NCI-H2227 (cell line): Measurements from ENCODE around the gene HSDL1.
"Not testable (repeated sequence)": the region's sequence is repeated elsewhere in the genome, so short reads cannot be mapped to it uniquely, and the experiment has no call there.

Experiments
- DNase-seq: peaks from one replicate; lab custom pipeline; 2025; ENCODE audit not compliant: unreplicated experiment; lab: John Stamatoyannopoulos, UW

The HSDL1 gene

DNA sequence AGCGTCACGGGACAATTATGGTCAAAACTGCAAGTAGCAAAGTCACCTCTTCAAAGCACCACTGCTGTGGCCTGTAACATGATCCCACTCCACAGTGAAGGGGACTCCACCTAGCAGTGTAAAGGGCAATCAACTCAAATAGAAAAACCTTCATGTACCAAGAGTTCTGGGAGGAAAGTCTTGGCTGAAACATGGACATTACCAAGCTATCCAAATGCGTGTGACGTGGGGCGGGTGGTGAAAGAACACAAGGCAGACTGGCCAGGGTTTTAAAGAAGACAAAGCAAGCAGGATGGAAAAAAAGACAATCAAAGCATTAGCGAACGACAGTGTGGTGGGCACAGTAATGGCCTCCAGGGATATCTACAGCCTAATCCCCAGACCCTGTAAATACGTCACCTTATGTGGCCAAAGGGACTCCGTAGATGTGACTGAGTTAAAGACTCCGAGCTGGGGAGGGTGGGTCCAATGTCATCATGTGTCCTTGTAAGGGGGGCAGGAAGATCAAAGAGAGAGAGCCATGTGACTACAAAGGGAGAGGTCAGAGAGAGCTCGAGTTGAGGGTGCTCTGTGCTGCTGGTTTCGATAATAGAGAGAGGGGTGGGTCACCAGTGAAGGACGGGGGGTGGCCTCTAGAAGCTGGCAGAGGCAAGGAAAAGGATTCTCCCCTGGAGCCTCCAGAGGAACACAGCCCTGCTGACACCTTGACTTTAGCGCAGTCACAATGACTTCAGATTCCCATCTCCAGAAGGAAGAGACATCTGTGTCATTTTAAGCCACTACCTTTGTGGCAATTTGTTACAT lies 6.0 kb downstream of the HSDL1 start:
- DNase-seq = peak; percentile 25

DNA sequence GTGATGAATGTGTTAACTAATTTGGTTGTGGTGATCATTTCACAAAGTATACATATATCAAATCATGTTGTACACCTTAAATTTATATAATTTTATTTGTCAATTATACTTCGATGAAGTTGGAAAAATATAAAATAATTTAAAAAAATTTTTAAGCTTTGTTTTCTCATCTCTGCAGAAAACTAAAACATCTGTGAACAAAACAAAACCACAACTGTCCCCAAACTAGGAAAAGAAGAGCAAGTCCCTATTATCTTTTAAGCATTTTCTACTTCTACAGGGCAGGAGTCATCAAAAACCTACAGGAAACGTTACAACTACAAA lies 6.5 kb downstream of the HSDL1 start:
- no peak for DNase-seq

DNA sequence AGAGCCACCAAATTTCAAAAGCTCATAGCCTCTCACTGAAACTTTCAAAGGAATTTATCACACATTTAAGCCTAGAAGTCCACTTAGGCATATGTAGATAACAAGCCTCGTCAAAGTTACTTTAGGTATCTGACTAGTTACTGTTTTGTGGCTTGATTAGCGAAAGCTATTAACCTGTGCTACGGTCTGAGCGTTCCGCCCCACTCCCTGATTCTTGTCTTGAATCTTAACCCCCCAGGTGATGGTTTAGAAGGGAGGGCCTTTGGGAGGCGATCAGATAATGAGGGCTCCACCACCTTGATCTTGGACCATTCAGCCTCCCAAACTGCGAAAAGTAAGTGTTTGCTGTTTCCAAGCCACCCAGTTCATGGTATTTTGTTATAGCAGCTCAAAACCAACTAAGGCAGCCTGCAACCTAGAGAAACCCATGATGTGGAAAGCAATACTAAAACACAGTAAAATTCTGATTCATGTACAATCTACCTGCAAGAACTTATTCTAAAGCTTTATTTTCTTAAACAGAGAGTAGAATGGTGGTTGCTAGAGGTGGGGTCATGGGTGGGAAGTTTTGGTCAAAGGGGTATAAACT lies 7.1 kb downstream of the HSDL1 start:
- no peak for DNase-seq

DNA sequence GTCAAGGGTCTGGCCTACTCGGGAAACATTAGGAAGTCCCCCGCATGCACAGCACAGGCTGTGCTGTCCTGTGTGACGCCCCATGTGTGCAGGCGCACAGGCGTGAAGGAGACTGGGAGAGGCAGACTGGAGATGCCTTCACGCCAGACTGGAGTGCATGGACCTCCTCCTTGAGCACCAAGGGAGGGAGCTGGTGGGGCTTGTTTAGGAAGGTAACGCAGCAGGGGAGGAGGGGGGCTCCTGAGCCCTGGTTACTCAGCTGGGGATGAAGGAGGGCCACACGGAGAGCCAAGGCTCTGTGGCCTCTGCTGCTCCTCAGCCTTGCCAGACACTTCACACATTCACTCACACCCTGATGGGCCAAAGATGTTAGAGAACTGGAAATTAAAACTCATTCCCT lies 7.7 kb downstream of the HSDL1 start:
- no peak for DNase-seq

DNA sequence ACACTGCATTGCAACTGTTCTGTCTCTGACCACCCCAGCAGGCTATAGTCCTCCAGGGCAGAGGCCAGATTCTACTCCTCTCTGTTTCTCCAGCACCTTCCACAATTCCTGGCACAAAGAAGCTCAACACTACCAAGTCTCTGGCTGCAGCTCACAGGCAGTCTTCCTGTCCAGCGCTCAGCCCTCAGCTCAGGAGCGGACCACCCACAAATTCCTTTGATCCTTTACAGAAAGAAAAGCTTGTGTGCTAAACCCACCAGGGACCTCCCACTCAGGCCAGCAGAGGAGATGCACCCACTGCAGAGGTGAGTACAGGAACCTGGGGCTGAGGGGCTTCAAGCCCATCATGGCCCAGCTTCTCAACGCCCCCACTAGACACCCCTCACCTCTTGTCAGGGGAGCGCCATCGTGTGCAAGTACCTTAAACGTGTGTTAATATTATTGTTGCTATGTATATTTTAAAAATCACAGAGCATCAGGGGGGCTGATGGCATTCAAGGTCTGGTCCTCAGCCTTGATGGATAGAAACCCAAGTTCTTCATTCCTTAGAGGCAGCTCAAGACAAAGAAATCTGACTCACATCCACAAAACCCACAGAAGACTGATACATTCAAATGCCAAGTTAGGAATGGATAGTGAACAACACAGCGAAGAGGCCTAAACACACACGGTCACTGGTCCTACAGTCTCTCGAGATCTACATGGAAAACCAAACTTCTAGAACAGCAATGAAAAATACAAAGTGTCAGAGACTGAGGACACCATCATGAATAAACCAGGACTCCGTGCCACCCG lies 8.4 kb downstream of the HSDL1 start:
- no peak for DNase-seq

DNA sequence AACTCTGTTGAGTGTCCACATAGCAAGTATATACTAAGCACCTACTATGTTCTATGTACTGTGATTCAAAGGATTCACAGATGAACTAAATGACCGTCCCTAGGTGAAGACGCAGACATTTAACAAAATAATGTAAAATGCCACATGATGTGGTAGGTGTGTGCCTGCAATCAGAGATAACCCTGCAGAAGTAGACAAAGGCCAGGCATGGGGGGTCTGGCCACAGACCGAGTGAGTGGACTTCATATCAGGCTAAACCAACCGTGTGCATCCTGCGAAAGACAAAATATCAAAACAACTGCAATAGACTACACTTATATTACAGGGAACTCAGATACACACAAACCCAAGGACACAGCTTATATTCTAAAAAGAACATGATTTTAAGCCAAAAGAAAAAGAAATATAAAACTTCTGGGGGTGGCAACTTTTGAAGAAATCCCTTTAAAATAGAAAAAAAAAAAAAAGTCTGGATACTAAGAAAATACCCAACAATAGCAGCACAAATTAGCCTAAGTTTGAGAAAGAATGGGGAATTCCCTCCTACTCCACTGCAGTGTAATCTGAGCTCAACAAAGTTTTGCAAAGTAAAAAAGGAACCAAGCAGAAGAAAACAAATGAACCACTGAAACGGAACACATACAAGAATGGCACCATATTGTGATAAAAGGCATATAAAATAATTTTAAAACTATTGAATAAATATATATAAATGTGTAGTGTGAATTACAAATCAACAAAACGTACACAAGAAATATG lies 12.3 kb downstream of the HSDL1 start:
- DNase-seq = no peak

DNA sequence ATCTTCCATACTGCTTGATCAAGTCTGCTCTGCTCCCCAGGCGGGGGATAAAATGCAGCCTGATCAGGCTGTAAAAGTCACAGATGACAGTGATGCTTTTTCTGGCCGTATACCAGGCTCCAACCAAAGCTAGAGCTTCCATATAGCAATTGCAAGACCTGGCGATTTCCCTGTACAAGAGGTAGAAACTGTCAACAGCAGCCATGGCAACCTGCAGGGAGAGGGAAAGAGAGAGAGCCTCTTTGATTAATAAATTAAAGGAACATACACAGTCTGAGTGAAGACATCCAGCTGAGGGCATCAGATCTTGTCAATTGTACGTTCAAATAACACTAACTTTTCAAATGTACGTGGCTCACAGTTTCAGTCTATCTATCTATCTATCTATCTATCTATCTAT lies 13.9 kb downstream of the HSDL1 start:
- DNase-seq = no peak

DNA sequence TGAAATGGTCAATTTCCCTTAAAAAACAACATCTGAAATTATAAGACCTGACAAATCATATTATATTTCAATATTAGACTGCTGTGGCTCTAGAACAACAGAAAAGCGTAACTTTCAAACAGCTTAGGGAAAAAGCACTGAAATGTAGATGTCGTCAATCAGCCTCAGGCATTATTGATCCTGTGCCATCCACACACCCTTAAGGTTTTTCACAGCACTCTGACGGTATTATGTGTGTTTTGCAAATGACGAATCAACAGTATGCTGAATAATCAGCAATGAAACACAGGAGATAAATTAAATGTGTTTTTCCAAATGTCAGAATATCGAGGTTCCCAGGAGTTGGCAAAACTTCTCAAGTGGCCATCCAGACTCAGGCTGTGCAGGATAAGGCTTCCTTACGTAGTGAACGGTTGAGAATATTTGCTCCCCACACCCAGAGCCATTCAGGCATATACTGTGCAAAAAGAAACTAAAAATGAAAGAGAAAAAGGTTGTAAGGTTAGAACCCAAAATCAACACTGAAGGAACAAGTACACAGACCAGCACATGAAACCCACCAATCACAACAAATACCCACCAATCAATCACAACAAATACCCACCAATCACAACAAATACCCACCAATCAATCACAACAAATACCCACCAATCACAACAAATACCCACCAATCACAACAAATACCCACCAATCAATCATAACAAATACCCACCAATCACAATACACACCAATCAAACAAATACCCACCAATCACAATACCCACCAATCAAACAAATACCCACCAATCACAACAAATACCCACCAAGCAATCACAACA lies 20.5 kb downstream of the HSDL1 start:
- no peak for DNase-seq

DNA sequence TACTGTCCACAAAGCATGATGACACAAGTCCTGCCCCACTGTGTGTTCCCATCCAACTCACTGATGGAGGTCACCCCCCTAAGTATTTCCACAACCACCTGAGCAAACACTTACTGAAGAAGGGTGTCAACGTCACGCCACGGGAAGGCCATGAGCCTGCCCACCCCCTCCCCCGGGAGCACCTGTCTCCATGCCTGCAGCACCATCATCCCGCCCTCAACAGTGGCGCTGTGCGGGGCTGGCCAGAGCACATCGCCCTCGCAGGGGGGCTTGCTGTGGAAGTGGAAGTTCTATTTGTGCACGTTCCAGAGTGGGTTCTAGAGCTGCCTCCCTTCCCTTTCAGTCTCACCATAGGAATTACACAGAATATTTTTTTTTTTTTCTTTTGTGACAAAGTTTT lies 24.0 kb downstream of the HSDL1 start:
- DNase-seq = no peak

DNA sequence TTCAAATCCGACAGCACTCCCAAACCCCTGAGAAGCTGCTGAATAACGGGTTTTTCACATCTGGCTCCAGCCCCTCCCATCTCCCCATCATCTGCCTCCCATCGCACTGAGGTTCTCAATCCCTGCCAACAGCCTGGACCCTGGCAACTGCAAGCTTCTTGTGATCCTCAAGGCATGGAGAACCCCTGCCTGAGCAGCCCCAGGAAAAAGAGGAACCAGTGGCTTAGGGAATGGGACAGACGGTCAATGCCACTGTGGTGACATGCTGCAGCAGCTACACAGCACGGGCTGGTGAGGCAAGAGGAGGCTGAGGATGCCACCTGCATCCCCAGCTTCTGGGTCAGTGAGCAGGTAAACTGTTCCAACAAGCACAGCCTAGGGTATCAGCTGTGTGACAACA lies 25.0 kb downstream of the HSDL1 start:
- no peak for DNase-seq

DNA sequence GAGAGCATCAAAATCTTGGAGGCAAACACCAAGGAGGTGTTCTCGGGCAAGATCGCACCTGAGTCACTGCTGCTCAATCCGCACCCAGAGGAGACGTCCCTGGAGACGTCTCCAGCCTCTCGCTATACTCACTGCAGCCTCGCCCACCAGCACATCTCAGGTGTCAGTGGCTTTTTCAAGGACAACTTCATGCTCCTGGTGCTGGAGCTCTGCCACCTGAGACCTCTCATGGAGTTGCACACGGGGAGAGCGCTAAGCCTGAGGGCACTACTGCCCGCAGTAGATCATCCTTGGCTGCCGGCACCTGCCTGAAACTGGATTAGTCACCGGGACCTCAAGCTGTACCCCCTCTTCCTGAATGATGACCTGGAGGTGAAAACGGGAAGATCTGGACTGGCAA lies 25.6 kb downstream of the HSDL1 start:
- no peak for DNase-seq

DNA sequence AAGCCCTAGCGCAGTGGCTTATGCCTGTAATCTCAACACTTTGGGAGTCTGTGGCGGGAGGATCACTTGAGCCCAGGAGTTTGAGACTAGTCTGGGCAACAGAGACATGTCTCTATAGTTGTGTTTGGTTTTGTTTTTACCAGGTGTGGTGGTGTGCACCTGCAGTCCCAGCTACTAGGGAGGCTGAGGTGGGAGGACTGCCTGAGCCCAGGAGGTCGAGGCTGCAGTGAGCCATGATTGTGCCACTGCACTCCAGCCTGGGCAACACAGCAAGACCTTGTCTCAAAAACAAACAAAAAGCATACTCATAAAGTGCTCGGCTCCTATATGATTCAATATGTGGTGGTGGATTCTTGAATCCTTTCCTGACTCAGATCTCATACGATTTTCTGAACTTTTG lies 26.7 kb downstream of the HSDL1 start:
- not testable (repeated sequence) for DNase-seq

DNA sequence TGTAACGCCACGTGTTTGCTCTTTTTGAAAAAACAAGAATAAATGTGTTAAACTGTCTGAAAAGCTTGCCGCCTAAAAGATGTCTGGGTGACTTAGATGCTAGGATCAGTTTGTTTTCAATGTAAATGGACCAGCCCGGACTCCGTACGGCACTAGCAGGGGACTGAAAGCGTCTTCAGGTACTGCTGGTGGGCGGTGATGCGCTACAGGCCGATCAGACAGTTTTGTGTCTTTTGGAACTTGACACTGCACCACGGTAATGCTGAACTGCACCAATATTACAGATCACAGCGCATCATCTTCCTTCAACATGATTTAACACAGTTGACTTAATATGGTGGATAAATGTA lies 27.5 kb downstream of the HSDL1 start:
- peak; percentile 44 for DNase-seq

DNA sequence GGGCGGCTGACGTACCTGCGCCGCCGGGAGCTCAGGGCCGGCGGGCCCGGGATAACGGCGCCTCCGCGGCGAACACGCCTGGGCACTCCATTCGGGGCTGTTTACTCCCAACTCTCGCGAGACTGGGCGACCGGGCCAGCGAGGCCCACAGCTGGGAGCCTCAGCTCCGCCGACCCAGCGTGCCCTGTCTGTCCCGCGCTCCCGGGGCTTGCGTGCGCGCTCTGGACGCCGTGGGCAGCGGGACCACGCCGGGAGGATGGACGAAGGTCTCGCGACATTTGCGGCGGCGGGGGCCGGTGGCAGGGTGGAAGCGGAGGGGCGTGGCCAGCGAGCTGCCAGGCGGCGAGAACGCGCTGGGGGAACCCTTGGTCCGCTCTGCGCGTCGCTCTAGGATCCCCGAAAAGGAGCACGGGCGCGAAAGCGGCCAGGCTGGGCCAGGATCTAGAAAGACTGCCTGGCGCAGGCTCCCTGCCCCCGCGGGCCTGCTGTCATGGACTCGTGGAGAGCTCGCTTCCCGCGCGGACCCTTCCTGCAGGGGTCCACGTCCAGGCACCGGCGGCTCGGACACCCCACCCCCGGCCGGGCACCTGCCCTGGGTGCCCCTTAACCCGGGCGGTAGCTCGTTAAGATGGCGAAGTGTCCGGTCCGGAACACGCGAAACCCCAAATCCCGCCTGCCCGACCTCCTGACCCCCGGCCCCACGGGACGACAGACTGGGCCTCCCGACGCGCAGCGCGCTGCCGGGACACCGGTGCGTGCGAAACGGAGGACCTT lies 28.1 kb downstream of the HSDL1 start, which contains the start of gene MBTPS1:
MBTPS1 (minus strand) TSS at position 223 of the 774 bp plus-strand sequence. CDS start 15,159 bp downstream, outside the sequence.
- peak; percentile 98 for DNase-seq

DNA sequence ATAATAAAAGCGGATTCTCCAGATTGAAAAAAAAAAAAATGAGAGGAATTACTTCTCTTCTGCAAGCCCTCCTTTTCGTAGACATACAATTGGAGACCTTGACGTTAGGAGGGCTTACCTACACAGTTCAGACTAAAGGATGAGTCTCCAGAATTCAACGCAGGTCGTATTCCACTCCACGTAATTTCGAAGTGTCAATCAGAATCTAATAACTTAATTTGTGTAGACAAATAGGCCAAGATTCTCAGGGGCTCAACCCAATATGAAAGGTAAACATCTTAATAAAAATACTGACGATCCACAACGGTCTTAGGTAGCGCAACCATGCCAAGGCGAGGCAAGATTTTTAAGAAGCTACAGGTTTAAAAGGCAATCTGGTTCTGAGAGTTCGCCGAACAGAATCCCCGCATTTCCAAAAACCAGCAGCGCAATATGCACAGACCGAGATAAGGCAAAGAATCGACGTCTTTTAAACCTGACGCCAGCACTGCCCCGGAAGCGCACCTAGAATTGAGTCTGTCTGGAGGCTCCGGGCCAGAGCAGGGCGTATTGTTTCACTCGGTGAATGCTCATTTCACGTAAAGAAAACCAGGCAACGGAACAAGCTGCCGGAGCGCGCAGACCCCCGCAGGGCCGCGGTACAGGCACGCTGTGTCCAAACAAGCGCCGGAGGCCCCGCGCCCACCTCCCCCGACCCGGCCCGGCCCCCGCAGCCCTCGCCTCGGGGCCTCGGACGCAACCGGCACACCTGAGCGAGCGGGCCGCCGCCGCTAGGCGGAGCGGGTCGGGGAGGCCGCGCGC lies 28.9 kb downstream of the HSDL1 start:
- peak; percentile 3 for DNase-seq

DNA sequence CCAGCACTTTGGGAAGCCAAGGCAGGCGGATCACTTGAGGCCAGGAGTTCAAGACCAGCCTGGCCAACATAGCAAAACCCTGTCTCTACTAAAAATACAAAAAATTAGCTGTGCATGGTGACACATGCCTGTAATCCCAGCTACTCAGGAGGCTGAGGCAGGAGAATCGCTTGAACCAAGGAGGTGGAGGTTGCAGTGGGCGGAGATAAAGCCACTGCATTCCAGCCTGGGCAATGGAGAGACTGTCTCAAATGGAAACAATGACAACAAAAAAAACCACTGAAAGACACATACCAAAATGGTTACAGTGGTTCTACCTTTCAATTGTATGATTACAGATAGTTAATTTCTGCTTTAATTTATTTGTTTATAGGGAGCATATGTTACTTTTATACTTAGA lies 33.0 kb downstream of the HSDL1 start:
- not testable (repeated sequence) for DNase-seq

DNA sequence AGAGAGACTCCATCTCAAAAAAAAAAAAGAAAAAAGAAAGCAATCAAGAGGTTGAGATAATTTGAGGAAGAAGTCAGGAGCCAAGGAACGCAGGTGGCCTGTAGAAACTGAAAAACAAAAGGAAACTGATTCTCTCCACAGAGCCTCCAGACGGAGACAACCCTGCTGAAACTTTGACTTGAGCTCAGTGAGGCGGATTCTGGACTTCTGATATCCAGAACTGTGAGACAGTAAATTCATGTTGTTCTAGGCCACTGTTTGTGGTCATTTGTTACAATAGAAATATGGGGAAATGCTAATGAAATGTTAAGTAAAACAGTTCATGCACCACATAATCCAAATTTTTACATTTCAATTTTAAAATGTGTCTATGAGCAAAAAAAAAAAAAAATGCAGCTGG lies 33.5 kb downstream of the HSDL1 start:
- no peak for DNase-seq

DNA sequence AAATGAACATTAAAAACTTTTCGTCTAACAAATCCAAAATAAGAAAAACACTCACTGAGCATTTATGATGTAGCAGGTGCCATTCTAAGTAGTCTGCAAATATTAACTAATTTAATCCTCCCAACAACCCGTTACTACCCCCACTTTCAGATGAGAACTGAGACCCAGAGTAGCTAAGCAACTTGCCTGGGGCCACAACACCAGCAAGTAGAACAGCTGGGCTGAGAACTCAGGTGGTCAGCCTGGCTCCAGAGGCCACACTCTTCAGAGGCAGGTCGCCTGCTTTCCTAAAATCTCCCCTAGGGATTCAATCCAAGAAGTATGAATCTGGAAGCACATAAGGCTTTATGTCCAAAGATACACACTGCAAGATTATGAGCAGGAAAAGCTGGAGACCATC lies 34.5 kb downstream of the HSDL1 start:
- DNase-seq = no peak
